HG03139 (cell line): ENCODE data around the gene PCNX3.
A peak's percentile ranks its signal among the peaks of the same experiment; 100 is the strongest.

Experiments used
- ATAC-seq: cut with Tn5 transposase; IDR thresholded peaks from one replicate; pipeline ENCODE4 v1.9.1; 2021; ENCODE audit not compliant: unreplicated experiment

The PCNX3 gene

DNA sequence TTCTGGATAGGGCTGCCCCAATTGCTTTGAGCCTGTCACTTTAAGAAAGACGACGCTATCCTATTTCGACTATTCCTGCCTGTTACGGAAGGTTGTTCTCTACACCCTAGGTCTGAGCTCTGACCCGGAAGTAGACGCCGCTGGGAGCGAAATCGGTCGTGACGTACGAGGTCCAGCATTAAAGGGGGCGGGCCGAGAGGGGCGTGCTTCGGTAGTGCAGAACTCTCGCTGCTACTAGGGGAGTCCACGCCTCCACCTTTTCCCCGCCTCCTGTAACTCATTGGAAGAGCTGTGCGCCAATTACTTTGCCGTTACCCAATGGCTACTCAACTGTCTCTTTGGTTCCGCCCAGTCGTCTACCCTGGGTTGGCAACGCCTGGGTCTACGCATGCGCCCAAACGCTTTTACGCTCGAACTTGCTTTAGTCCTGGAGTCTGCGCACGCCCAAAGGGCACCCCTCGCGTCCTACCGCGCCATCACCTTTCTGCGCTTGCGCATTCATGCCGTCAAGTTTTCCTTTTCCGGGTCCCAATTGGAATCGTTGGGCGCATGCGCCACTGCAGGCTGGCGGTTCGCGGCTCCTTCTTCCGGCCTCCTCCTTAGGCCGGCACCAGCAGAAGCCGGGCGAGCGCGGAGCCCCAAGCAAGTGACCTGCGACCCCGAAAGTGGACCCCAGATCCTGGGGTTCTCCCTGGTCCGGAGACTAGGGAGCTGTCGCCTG is at the start of gene PCNX3:
TSS of gene PCNX3 (plus strand) at position 548 of the 721 bp plus-strand sequence. CDS start 536 bp downstream, outside the sequence.
- peak; percentile 73 for ATAC-seq

DNA sequence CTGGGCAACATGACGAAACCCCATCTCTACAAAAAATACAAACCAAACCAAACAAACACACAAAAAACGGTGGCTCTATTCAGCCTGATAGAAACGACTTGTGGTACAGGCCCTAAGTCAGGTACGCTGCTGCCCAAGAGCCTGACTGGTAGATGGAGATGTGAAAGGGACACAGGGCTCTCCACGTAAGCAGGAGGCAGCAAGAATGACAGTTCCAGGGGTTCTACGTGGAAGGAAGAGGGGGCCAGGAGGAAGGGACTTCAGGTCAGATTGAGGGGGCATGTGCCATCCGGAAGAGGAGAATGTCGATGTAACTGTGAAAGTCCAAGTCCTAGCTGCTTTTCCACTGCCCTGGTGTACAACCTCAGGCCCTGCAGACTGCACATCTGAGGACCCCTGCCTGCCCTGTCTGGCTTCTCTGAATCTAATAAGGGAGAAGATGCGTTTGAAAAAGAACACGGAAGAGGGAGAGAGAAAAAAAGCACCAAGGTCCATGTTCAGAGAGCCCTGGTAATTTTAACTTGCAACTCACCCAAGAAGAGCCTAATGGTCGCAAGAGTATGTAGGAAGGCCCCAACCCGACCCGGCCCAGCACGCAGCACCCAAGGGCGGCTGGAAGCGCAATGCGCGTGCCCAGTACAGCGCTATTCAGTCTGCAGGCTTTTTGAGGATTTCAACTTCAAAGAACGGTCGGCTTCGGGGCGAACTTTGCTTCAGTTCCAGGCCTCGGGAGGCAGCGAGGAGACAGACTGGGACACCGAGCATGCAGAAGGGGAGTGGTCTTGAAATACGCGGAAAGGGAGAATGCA is 46.2 kb upstream of the PCNX3 start:
- no peak for ATAC-seq

DNA sequence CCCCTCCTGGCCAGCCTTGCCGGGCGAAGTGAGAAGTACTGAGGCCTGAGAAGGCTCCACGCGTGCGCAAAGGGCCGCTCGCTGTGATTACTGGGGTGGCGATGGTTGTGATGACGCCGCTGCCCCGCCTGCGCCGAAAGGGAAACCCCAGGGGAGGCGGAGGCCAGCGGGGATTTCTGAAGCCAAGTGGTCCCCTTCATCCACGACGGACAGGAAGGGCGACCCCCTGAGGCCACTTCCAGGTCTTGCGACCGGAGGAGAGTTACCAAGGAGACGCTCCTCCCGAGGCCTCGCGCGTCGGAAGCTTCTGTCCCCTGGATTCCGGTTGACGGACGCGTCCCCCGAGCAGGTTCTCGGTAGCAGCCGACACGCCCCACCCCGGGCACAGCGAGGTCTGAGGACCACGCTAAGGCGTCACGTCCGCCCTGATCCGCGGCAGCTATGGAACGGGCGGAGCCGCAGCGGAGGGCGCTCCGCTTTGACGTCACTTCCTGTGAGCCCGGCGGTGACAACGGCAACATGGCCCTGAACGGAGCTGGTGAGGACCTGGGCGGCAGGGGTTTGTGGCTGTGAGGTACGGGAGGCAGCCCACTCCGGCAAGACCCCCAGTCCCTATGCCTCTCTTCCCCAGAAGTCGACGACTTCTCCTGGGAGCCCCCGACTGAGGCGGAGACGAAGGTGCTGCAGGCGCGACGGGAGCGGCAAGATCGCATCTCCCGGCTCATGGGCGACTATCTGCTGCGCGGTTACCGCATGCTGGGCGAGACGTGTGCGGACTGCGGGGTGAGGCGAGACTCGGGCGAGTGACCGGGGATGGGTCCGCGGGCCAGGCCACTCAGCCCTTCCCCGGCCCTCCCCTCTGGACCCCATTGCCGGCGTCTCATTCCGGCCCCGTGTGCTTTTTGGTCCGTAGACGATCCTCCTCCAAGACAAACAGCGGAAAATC is 45.3 kb upstream of the PCNX3 start, which contains the start of gene ZNRD2:
TSS of gene ZNRD2 (plus strand) at position 505 of the 946 bp plus-strand sequence. CDS start at position 520, 15 bp downstream.
- ATAC-seq: peak; percentile 43

DNA sequence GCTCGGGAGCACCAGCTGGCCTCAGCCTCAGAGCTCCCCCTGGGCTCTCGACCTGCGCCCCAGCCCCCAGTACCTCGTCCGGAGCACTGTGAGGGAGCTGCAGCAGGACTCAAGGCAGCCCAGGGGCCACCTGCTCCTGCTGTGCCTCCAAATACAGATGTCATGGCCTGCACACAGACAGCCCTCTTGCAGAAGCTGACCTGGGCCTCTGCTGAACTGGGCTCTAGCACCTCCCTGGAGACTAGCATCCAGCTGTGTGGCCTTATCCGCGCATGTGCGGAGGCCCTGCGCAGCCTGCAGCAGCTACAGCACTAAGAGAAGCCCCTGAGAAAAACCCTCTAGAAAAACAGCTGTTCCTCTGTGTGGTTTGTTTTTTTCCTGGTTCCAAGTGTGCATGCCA is 44.2 kb upstream of the PCNX3 start:
- no peak for ATAC-seq

DNA sequence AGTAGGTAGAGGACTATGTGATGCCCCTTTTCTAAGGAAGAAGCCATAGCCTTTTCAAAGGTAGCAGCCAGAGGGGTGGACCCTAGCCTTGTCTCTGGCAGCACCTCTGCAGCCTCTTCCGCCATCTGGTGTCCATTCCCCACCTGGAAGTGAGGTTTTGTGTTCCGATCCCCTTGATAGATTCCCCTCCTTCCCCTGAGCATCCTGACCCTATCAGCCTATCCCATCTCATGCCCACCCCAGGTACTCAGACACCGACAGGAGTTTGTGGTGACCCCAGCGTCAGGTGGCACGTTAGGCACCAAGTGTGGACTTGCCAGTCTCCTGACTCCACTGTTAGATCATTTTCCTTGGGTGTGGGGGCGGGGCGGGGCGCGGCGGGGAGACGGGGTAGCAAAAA is 43.6 kb upstream of the PCNX3 start:
- ATAC-seq: no peak

DNA sequence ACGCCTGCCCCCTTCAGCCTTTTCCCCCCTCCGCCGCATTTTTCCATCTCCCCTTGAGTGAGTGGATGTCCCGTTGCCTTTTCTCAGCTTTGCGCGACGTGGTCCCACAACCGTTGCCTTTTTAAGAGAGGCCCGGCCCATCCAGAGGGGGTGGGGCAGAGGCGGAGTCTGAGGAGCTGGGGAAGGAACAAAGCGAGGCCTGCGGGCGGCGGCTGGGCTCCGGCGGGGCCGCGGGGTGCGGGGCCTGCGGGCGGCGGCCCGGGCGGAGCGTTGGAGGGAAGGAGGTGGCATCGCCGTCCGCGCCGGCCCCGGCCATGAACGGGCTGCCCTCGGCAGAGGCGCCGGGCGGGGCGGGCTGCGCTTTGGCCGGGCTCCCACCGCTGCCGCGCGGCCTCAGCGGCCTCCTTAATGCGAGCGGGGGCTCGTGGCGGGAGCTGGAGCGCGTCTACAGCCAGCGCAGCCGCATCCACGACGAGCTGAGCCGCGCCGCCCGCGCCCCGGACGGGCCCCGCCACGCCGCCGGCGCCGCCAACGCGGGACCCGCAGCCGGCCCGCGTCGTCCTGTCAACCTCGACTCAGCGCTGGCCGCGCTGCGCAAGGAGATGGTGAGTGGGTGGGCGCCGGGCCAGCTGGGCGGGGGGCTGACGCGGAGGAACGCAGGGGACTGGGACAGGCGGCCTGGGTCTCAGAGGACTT is 43.1 kb upstream of the PCNX3 start, which contains the start of gene FAM89B:
TSS of gene FAM89B (plus strand) at position 183 of the 696 bp plus-strand sequence. CDS start at position 315, 132 bp downstream.
- no peak for ATAC-seq

DNA sequence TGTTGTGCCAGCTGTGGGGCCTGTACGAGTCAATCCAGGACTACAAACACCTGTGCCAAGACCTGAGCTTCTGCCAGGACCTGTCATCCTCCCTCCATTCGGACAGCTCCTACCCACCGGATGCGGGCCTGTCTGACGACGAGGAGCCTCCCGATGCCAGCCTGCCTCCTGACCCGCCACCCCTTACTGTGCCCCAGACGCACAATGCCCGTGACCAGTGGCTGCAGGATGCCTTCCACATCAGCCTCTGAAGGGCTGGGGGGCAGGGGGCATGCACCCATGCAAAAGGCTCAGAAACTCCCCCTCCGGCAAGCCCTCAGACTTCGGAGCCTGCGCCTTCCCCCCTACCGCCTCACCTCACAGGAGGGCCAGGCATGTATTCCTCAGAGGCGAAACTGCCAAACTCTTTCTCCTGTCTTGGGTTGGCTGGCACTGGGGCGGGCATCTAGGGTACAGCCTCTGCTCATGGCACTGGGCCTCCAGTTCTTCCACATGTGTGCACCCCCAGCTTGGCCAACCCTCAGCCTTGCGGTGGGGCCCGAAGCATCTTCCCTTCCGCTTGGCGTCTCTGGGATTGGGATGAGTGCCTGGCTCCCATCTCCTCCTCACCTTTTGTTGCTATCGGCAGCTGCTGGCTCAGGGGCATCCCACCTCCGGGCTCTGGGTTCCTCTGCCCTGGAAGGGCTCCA is 42.0 kb upstream of the PCNX3 start:
- no peak for ATAC-seq

DNA sequence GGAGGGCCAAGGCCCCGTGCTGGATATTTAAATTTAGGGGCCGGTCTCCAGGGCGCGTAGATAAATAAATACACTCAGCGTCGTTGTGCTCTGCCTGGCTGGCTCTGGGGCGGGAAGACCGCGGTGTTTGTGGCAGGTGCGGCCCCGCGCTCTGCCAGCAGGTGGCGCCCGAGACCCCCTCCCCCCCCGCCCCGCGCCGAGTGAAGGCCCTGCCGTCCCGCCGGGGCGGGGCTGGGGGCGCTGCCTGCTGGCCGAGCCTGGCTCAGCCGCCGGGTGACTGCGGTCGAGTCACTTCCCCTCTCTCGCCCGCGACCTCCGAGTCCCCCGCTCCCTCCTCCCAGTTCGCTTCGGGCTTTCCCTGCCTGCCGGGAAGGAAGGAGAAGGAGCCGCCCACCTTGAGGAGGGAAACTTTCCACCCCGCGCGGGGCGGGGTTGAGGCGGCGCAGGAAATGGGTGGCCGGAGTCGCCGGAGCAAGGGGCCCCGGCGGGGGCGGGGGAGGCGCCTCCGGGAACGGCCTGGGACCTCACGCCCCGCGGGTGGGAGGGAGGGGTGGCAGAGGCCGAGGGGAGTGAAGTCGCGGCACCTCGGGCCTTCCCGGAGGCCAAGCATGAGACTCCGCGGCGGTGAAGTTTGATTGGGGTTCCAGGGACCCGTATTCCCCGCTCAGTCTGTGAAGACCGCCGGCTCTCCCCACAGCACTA is 41.3 kb upstream of the PCNX3 start:
- peak; percentile 27 for ATAC-seq

DNA sequence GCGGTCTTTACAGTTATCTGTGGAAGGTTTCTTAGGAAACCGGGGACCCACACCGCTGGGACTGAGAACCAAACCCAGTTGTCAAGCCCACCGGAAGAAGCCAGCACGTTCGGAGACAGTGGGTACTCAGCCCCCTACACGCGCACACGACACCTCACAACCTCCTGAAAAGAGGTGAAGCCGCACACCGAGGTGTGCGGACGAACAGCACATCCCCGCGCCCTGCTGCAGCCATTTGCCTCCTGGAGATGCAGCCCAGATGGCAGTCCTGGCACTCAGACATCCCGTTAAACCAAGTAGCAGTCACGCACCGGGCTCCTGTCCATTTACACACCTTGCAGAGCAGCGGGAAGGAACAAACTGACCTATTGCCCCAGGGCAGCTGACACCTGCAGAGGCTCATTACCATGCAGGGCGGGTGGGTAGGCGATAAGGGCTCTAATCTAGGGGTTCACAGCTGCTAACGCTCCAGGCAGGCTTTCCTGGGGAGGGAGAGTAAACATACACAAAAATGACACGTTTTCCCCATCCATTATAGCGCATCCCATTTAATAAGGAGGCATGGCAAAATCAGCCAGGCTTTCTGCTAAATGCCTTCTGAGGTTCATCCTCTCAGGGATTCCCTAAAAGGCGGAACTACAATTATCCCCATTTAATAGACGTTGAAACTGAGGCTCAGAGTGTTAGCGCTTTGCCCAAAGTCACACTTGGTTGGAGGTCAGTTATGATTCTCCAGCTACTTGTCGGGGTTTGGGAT is 40.6 kb upstream of the PCNX3 start:
- ATAC-seq: no peak

DNA sequence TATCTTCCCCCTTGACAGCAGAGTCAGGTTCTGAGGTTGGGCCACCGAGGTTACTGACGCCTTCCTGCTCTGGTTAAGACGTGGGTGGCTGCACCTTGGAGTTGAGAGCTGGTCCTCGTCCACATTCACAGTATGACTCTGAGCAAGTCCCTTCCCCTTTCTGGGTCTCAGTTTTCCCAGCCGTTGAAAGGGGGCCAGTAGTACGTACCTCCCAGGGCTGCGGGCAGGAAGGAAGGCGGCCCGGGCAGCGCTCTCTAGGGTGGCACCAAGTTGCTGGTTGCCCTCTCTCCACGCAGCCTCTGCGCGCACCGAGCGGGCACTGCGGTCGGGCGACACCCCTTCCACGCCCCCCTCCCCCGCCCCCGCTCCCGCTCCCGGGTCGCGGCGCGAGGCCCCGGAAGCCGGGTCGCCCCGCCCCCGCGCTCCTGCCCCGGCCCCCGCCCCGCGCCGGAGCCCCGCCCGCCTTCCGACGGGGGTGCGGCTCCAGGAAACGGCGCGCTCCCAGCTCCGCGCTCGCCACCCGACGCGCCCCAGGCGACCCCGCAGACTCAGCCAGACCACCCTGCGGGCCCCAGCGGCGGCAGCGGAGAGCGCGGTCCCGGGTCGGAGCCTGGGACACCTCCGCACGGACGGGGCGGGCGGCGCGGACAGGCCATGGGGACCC is 39.9 kb upstream of the PCNX3 start, which contains the start of gene EHBP1L1:
TSS of gene EHBP1L1 (plus strand) at position 486 of the 664 bp plus-strand sequence. CDS start 250 bp downstream, outside the sequence.
- ATAC-seq: no peak

DNA sequence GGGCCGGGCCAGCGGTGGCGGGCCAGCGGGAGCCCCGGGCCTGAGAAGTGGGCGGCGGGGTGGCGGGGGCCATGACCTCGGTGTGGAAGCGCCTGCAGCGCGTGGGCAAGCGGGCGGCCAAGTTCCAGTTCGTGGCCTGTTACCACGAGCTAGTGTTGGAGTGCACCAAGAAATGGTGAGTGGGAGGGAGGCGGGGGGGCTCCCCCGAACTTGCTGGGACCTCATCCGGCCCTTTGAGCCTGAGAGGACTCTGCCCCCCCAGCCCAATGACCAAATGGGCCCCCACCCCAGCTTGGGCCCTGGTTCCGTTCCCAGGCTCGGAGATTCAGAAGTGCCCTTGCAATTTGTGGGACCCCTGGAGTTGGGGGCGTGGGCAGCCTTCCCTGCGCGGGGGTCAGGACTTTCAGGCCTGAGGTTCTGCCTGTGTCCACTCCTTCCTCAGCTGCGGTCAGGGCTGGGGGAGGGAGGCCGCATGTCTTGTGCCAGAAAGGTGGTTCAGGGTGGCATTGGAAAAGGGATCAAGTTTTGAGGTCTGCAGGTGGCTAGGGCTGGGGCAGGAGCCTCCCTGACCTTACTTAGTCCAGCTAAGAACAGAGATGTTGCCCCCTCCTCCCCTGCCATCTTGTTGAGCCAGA is 39.2 kb upstream of the PCNX3 start:
- no peak for ATAC-seq

DNA sequence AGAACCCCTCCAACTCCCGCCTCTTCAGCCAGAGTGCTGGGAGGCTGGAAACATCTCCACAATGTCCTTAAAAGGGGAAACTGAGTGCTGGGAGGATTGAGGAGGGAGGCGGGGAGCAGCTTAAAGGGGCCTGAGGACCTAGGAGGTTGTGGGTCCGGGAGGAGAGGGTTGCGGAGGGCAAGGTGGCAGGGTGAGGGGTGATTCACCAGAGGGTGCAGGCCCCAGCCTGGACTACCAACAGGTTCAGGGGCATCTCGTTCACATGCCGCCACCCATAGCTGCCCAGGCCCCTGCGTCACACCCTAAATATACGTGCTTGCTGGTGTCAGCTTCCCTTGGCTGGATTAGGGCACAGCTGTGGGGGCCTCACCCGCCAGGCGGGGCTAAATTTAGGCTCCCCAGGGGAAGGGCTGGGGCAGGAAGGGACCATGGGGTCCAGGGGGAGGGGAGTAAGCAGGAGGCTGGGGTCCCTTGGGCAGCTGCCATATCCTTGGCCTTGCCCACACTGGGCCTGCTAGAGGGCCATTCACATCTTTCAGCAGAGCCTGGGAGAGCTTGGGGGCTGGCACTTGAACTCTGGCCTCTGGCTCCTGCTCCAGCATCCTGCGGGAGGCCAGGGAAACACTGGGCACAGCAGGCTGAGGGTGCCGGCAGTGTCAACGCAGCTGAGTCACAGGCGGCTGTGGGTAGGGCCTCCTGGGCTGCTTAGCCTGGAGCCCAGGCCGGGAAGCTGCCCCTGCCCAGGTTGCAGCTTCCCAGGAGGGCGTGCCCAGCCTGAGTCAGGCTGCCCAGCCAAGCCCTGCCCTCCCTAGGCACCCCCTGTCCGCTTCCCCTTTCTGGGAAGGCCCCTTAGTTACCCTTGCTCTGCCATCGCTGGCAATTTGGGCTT is 38.5 kb upstream of the PCNX3 start:
- ATAC-seq: no peak

DNA sequence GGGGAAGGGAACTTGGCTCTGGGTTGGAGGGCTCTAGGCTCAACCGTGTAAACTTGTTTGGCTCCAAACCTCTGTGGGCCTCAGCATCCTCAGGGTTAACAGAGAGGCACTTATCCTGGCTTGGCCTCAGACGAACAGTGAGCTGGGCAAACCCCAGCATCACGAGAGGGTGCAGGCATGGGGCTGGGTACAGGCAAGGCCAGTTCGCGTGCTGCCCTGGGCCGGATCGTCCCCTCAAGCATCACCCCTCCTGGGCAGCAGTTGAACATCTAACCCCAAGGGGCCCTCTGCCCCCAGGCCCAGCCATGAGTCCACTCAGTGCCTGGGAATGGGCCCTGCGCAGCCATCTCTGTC is 37.8 kb upstream of the PCNX3 start:
- no peak for ATAC-seq

DNA sequence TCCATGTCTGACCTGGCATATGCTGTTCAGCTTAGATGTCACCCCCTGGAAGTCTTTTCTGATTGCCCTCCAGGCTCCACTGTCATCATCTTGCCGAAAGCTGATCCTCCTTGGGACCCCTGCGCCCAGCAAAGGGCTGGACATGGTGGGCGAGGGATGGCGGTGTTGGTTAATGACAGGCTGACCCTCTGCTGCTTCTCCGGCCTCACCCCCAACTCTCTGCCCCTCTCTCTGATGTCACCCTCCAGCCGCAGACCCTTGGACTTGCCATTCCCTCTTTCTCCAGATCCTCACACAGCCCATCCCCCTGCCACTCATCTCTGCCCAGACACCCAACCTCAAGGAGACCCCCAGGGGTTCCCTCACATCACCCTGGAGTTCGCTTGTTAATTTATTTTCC is 37.4 kb upstream of the PCNX3 start:
- no peak for ATAC-seq

DNA sequence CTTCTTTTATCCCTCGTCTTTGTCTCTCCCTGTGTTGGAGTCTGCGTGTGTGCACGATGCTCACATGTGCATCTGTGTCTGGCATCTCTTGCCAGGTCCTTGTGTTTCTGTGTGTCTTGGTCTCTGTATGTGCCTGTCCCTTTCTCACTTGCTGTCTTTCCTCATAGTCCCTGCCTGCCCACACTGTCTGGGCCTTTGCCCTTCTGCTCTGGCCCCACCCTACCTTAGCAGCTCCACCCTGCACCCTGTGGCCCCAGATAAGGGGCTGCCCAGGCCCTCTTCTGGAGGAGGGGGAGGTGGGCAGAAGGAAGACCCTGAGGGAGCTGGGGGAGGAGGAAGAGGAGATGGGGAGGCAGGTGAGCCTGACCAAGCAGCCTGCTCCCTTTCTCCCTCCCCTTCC is 36.9 kb upstream of the PCNX3 start:
- no peak for ATAC-seq

DNA sequence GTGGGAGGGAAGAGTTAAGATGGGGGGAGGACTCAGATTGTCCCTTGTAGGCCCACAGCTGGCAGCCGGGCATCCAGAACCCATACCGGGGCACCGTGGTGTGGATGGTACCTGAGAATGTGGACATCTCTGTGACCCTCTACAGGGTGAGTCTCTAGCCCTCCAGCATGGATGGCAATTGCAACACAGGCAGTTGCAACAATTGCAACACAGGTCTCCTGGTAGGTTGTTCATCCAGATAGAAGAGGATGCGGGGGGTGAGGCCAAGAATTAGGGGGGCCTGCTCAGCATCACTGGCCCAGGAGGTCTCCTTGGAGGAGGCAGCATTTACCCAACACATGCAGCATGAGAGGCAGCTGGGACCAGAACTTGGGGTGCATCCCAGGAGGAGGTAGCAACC is 36.3 kb upstream of the PCNX3 start:
- ATAC-seq: no peak
